CD4-positive, alpha-beta T cell treated with Interleukin-21 for 1 hour (primary cell): ENCODE measurements around the gene RET.
A peak's percentile ranks its signal among the peaks of the same experiment; 100 is the strongest.
"Not testable (repeated sequence)": the region's sequence is repeated elsewhere in the genome, so short reads cannot be mapped to it uniquely, and the experiment has no call there.

Experiments used
- DNase-seq: peaks from one replicate; pipeline ENCODE4 v3.0.0-alpha.2; 2020

RET gene

DNA sequence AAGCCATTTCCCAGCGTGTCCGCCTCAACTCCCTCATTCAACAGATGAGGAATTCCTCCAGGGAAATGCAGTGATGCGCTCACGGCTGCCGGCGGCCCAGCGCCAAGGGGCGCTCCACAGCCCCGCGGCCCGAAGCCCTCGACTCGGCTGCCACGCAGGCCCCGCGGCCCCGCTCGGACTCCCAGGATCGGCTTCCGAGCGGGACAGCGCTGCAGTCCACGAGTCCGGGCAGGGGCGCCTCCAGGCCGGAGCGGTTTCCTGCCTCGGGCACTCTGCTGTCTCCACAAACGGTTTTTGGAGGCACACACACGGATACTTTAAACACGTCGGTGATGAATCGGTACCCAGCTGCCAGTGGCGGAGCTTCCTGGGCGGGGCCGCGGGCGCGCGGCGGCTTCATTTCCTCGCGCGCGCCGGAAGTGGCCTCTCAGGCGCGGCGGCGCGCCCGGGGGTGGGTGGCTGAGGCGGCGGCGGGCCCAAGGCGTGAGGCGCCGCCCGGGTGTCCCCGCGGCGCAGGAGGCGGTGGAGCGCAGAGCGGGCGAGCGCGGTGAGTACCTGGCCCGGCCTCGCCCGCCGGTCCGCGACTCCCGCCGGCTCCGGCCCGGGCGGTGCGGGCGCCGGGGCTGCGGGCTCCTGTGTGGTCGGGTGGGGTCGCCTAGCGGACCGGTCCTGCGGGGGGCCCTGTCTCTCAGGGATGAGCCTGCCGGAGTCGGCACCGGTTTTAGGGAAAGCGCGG lies 61.3 kb downstream of the RET start, which contains the start of gene CSGALNACT2:
CSGALNACT2 (plus strand) TSS at position 425 of the 736 bp plus-strand sequence. CDS start 16,705 bp downstream, outside the sequence.
- DNase-seq = peak; percentile 89

DNA sequence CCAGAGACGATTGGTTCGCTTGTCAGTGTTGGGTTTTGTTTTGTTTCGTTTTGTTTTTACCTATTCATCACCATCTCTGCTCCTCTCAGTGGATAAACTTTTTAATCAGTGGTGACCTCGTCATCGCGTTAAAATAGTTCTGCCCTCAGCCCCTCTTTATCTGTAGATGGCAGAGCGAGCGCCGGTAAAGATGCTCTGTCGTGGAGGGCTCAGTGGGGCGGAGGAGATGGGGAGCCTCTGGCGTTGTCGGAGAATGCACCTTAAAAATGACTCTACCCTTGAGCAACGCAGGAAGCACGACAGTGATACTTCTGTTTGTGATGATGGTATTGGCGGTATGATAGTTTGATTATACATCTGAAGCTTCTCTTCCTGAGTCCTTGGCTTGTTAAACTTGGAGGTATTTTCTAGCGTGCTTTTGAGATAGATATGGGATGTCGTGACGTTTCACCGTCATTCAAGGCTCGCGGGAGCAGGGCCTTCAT lies 61.9 kb downstream of the RET start:
- peak; percentile 75 for DNase-seq

GRCh38 chr10:43141421-43141820 lies 64.6 kb downstream of the RET start:
- DNase-seq = no peak

DNA sequence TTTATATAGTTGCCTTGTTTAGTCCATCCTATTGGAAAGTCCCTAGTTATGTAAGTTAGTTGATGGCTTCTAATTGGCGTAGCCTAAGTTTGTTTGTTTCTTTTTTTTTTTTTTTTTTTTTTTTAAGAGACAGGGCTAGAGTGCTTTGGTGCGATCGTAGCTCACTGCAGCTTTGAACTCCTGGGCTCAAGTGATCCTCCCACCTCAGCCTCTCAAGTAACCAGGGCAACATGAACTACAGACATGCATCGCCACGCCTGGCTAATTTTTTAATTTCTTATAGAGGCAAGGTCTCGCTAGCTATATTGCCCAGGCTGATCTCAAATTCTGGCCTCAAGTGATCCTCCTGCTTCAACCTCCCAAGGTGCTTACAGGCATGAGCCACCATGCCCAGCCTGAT lies 68.4 kb downstream of the RET start:
- no peak for DNase-seq

- not testable (repeated sequence) for DNase-seq
Measured at GRCh38 chr10:43145936-43146335, 69.1 kb downstream of the RET start.

GRCh38 chr10:43151371-43151770 lies 74.5 kb downstream of the RET start:
- no peak for DNase-seq

- no peak for DNase-seq
Measured at GRCh38 chr10:43153901-43154300, 77.0 kb downstream of the RET start.

DNA sequence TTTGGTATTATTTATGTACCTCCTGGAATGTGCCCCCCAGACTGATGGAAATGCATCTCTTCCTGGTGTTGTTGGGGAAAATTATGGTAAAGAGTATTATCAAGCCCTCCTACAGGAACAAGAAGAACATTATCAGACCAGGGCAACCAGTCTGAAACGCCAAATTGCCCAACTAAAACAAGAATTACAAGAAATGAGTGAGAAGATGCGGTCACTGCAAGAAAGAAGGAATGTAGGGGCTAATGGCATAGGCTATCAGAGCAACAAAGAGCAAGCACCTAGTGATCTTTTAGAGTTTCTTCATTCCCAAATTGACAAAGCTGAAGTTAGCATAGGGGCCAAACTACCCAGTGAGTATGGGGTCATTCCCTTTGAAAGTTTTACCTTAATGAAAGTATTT lies 78.4 kb downstream of the RET start:
- DNase-seq = no peak

DNA sequence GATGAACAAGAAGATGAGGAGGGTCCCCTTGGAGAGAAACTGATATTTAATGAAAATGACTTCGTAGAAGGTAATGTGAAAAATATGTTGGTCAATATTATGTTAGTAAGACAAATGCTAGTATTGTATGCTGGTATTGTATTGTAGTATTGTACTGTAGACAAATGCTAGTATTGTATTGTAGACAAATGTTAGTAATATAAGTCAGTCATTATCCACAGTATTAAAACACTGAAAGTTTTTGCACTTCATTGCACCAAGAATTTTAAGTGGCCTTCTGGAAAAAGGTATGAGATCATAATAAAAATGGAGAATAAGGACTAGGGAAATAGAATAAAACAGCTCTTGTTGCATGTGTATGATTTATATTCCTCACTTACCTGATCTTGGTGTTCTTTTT lies 78.9 kb downstream of the RET start:
- no peak for DNase-seq

- DNase-seq = no peak
Measured at GRCh38 chr10:43156590-43157341, 79.9 kb downstream of the RET start.

DNA sequence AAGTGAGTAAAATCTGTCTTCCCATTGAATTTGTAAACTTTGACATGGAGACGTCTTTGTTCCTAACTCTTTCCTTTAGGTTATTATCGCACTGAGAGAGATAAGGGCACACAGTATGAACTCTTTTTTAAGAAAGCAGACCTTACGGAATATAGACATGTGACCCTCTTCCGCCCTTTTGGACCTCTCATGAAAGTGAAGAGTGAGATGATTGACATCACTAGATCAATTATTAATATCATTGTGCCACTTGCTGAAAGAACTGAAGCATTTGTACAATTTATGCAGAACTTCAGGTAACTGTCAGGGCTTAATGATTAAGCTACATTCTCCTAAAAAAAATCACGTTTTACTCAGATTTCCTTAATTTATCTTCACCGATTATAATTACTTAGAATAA lies 81.8 kb downstream of the RET start:
- no peak for DNase-seq

- no peak for DNase-seq
Measured at GRCh38 chr10:43160046-43160920, 83.4 kb downstream of the RET start.

DNA sequence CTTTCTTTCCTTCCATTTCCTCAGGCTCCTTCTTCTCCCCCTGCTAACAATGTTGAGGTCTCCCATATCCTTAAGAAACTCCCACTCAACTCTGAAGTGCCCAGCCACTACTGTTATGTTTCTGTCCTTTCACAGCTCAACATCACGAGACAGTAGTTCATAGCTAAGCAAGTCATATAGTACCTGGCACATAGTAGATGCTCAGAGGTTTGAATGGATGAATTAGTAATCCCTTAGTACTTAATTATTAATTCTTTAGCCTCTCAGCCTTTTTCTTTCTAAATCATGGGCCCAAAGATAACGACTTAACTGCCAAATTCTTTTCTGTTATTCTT lies 84.0 kb downstream of the RET start:
- no peak for DNase-seq

GRCh38 chr10:43162604-43163003 lies 85.7 kb downstream of the RET start:
- DNase-seq = no peak

DNA sequence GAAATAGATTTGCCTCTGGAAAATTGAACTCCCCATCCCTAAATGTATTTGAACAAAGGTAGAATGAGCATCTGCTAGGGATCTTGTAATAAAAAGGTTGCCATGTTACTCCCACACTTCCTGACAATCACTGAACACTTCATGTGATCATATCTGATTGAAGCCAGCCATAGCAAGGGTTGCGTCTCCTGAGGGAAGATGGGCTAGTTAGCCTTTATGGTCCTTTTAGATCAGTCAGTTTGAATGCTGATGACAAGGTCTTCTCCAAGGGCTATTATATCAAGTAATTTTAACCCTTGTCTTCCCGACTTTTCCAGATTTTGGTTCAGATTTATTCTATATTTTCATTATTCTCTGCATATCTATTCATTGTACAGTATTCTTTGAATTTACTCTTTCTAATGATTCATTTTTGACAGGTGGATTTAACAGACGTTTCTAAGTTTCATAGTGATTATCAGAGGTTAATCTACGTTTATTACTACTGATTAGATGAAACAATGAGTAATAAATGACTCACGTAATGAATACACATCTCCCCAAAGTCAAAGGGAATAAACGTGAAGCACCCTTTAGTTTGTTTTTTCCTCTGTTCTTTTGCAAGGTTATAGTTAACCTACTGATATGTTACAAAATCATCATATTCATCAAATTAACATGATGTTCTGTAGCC lies 89.5 kb downstream of the RET start:
- DNase-seq = no peak

- peak; percentile 14 for DNase-seq
Measured at GRCh38 chr10:43166880-43167497, 90.1 kb downstream of the RET start.

- DNase-seq = no peak
Measured at GRCh38 chr10:43167498-43167889, 90.6 kb downstream of the RET start.

- DNase-seq = no peak
Measured at GRCh38 chr10:43170491-43170890, 93.6 kb downstream of the RET start.

DNA sequence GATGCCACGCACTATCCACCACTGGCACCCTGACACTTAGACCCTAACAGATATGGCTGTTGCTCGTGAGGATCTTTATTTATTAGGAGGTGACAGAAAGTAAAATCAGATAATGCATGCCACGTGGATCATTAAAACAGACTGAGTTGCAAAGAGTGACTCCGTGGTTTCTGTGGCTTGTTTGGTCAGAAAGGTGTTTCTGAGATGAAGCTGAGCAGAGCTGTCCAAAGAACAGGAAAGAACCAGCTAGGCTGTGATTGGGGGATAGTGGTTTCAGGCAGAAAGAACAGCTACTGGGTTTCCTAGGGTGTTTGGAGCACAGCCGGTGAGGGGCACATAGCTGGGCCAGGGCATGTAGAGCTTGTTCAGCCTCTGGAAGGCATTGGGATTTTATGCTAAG lies 95.8 kb downstream of the RET start:
- peak; percentile 18 for DNase-seq

DNA sequence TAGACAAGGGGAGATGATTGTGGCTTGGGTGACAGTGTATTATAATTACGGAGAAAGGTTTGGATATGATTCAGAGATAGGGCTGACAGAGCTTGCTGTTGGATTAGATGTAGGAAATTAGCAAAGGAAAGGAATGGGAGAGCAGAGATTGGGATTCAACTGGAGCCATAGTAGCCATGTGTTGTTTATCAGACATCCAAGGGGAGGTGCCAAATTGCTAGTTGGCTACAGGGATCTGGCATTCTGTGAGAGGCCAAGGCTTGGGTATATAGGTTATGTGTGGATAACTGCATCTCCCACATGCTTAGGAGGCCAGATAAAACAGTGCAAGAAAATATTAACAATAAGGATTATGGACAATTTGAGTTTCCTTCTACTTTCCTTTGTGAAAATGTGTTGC lies 96.3 kb downstream of the RET start:
- DNase-seq = no peak

- no peak for DNase-seq
Measured at GRCh38 chr10:43174969-43175368, 98.1 kb downstream of the RET start.

DNA sequence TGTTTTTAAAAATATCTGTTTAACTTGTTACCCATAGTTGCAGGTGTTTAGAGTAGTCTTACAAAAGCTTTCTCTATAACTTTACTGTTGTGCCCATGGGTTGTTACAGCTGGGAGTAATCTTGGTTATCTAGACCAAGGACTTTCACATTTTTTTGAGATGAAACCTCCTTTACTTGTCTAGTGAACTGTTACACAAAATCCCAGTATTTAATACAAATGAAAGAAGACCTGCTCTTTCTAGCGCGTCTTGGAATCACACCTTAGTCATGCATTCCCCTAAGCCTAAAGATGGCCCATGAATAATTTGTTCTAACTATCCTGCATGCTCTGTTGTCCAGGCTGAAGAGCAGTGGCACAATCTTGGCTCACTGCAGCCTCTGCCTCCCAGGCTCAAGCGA lies 99.4 kb downstream of the RET start:
- no peak for DNase-seq
